Measurements from ENCODE around the gene DBH.

DBH gene

DNA sequence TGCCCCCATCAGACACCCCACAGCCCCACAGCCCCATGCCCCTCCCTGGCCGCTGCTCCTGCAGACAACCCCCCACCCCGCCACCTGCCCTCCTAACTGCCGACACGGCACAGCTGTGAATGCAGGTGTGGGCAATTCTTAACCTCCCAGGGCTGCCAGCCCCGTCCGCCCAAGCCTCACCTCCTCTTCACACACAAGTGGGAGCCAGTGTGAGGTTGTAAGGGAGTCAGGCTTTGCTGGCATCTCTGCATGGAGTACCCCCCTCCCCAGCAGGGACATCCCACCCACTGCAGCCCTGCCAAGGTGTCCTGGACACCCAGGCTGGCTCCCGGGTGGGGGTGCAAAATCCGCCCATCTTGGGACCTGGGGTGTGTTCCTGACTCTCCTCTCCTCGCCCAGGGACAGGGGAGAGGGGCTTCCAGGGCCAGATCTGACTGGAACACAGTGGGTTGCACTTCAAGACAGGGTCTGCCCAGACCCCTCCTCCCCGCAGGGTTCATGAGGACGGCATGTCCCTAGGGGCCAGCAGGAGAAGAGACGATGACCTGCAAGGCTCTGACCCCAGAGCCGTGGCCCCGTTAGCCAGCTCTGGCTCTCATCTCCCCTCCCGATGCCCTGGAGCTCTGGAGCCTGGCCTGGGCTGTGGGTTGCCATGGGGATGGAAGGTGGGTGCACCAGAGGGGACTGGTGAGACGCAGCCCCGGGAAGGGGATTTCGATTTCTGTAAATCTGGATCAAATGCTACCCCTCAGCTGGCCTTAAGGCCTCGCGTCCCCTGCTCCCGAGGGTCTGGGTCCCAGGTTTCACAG, 67.6 kb downstream of the DBH start:
- peak in 1 of 4 experiments; percentile 41 for DNase-seq

GRCh38 chr9:133704711-133705181, 68.6 kb downstream of the DBH start:
- no peak for DNase-seq

- no peak for DNase-seq
Observed at GRCh38 chr9:133705576-133705975, 69.4 kb downstream of the DBH start.

GRCh38 chr9:133706307-133707050, 70.3 kb downstream of the DBH start:
- DNase-seq, result no peak

DNA sequence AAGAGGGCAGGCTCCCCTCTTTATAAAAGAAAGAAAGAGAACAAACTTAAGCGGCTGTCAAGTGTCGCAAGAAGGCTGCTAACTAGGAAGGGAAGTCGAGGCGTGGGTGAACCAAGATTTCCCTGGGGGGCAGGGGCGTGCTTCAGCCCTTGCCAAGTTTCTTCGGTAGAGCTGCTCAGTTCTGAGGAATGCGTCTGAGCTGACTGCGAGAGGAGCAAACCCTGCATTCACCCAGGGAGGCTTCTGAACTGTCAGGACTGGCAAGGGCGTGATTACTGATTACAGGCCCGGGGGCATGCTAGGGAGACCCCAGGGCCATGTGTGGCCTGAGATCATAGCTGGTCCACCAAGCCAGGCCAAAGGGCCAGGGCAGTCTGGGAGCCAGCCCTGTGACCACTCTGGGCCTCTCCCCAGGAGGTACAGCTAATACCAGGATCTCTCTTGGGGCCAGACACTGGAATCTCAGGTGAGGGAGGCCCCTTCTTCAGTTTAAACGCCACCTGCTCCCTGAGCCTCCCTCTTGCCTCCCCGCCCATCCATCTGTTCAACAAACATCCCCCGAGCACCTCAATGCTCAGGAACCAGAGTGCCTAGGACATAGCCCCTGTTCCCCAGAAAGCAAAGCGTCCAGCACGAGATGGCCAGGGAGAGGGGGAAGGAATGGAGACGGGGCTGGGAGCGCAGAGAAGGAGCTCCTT, 71.1 kb downstream of the DBH start:
- DNase-seq, result no peak

DNA sequence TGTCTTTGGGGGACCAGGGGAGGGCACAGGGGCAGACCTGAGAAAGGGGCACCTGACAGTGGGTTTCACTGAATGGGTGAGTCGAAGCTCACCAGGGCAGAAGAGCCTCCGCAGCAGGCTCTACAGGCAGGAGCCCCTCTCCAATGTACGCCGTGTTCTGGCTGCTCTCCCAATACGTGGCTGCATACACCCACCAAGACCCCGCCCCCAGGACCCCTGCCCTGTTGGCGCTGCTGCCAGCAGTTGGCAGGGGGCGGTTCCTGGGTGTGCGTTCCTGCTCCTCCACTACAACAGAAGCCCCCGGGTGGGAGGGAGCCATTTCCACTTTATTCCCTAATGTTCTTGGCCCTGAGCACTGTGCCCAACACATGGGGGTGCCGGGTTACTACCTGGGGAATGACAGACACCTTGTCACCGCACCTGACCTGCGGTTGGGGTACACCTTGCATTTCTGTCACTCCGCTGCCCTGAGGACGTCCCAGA, 71.6 kb downstream of the DBH start:
- no peak for DNase-seq

- DNase-seq, result no peak
Observed at GRCh38 chr9:133708246-133709014, 72.3 kb downstream of the DBH start.

Data from activated naive CD4-positive, alpha-beta T cell (primary cell).